Measurements from ENCODE around the gene DOK5. TPM values are rescaled to one million over a fixed set of nuclear protein-coding genes. Genes with fewer than 3 reads are reported as not detected.

Gene DOK5
- total RNA-seq, 1 donor from 2014 or later, result 3.5 TPM

- no peak for TF ChIP-seq CTCF (IDR thresholded peaks at IDR 0.05; ENCODE audit: insufficient read depth, low read length, poor library complexity, severe bottlenecking)
These were observed 11.2 kb downstream of the DOK5 start for GRCh38 chr20:54486585-54486984.

GRCh38 chr20:54488442-54488841 is 13.0 kb downstream of the DOK5 start:
- no peaks in the 10 kb centered on the region for H3K36me3 ChIP-seq (ENCODE audit: control insufficient read depth, insufficient read depth, low read length)
- H3K27me3 ChIP-seq (ENCODE audit: control insufficient read depth, insufficient read depth, low read length), result no peaks in the 10 kb centered on the region
- TF ChIP-seq CTCF (IDR thresholded peaks at IDR 0.05; ENCODE audit: insufficient read depth, low read length, poor library complexity, severe bottlenecking), result no peak
- H3K4me3 ChIP-seq (ENCODE audit: low read depth, low read length), result no peak overlapping the region
- DNase-seq (ENCODE audit: low read depth), result no peak

More at GRCh38 chr20:54486585-54486984, 11.2 kb downstream of the DOK5 start:
- no peaks in the 10 kb centered on the region for H3K27me3 ChIP-seq (ENCODE audit: control insufficient read depth, insufficient read depth, low read length)
- DNase-seq (ENCODE audit: low read depth), result no peak
- no peak overlapping the region for H3K4me3 ChIP-seq (ENCODE audit: low read depth, low read length)
- H3K36me3 ChIP-seq (ENCODE audit: control insufficient read depth, insufficient read depth, low read length), result no peaks in the 10 kb centered on the region

GRCh38 chr20:54491506-54491905 is 16.1 kb downstream of the DOK5 start:
- no peak for DNase-seq (ENCODE audit: low read depth)
- H3K27me3 ChIP-seq (ENCODE audit: control insufficient read depth, insufficient read depth, low read length), result no peaks in the 10 kb centered on the region
- H3K36me3 ChIP-seq (ENCODE audit: control insufficient read depth, insufficient read depth, low read length), result no peaks in the 10 kb centered on the region
- TF ChIP-seq CTCF (IDR thresholded peaks at IDR 0.05; ENCODE audit: insufficient read depth, low read length, poor library complexity, severe bottlenecking), result no peak
- no peak overlapping the region for H3K4me3 ChIP-seq (ENCODE audit: low read depth, low read length)

GRCh38 chr20:54494303-54495006 is 19.1 kb downstream of the DOK5 start:
- no peak for TF ChIP-seq CTCF (IDR thresholded peaks at IDR 0.05; ENCODE audit: insufficient read depth, low read length, poor library complexity, severe bottlenecking)
- no peak for DNase-seq (ENCODE audit: low read depth)
- Histone ChIP-seq H3K27me3 (ENCODE audit: control insufficient read depth, insufficient read depth, low read length) (no peaks in the 10 kb centered on the region), H3K4me3 (ENCODE audit: low read depth, low read length) (no peak overlapping the region), H3K36me3 (ENCODE audit: control insufficient read depth, insufficient read depth, low read length) (no peaks in the 10 kb centered on the region)

- no peak for DNase-seq (ENCODE audit: low read depth)
- H3K4me3 ChIP-seq (ENCODE audit: low read depth, low read length), result no peak overlapping the region
- H3K36me3 ChIP-seq (ENCODE audit: control insufficient read depth, insufficient read depth, low read length), result no peaks in the 10 kb centered on the region
- no peak for TF ChIP-seq CTCF (IDR thresholded peaks at IDR 0.05; ENCODE audit: insufficient read depth, low read length, poor library complexity, severe bottlenecking)
- no peaks in the 10 kb centered on the region for H3K27me3 ChIP-seq (ENCODE audit: control insufficient read depth, insufficient read depth, low read length)
These were observed 22.7 kb downstream of the DOK5 start for GRCh38 chr20:54497931-54498718.
